NCI-H748 (cell line): ENCODE data around the gene NAV2.
"Not testable (repeated sequence)": the region's sequence is repeated elsewhere in the genome, so short reads cannot be mapped to it uniquely, and the experiment has no call there.

Experiments
- DNase-seq: peaks from one replicate; lab custom pipeline; 2025; ENCODE audit not compliant: unreplicated experiment; lab: John Stamatoyannopoulos, UW

Gene NAV2

GRCh38 chr11:19882356-19882755 lies 169.7 kb downstream of the NAV2 start:
- no peak for DNase-seq

- DNase-seq, result no peak
Measured at GRCh38 chr11:19886498-19886897, 173.9 kb downstream of the NAV2 start.

GRCh38 chr11:19887842-19888241 lies 175.2 kb downstream of the NAV2 start:
- no peak for DNase-seq

- no peak for DNase-seq
Measured at GRCh38 chr11:19889531-19889930, 176.9 kb downstream of the NAV2 start.

- no peak for DNase-seq
Measured at GRCh38 chr11:19890308-19890707, 177.7 kb downstream of the NAV2 start.

- DNase-seq, result no peak
Measured at GRCh38 chr11:19891022-19891421, 178.4 kb downstream of the NAV2 start.

- DNase-seq, result no peak
Measured at GRCh38 chr11:19892387-19892786, 179.8 kb downstream of the NAV2 start.

- no peak for DNase-seq
Measured at GRCh38 chr11:19892876-19893275, 180.2 kb downstream of the NAV2 start.

- no peak for DNase-seq
Measured at GRCh38 chr11:19894404-19894803, 181.8 kb downstream of the NAV2 start.

GRCh38 chr11:19895037-19895436 lies 182.4 kb downstream of the NAV2 start:
- not testable (repeated sequence) for DNase-seq

GRCh38 chr11:19895776-19896175 lies 183.1 kb downstream of the NAV2 start:
- DNase-seq, result no peak

- peak; percentile 44 for DNase-seq
Measured at GRCh38 chr11:19903620-19904069, 191.0 kb downstream of the NAV2 start.

- peak; percentile 39 for DNase-seq
Measured at GRCh38 chr11:19905280-19905853, 192.7 kb downstream of the NAV2 start.

- DNase-seq, result no peak
Measured at GRCh38 chr11:19906126-19906525, 193.5 kb downstream of the NAV2 start.

GRCh38 chr11:19907008-19907579 lies 194.5 kb downstream of the NAV2 start:
- DNase-seq, result no peak

GRCh38 chr11:19907839-19908238 lies 195.2 kb downstream of the NAV2 start:
- no peak for DNase-seq

- no peak for DNase-seq
Measured at GRCh38 chr11:19910931-19911330, 198.3 kb downstream of the NAV2 start.

GRCh38 chr11:19912115-19912957 lies 199.7 kb downstream of the NAV2 start:
- DNase-seq, result no peak

GRCh38 chr11:19912958-19913892 lies 200.6 kb downstream of the NAV2 start:
- no peak for DNase-seq

GRCh38 chr11:19913893-19914249 lies 201.2 kb downstream of the NAV2 start:
- DNase-seq, result no peak

GRCh38 chr11:19915808-19916207 lies 203.2 kb downstream of the NAV2 start:
- no peak for DNase-seq
